ENCODE results near the gene CATSPERD.

- TF ChIP-seq TEAD4 (CRISPR knock-in tag; IDR thresholded peaks at IDR 0.05): no peak
- no peak for TF ChIP-seq JUN (CRISPR knock-in tag; IDR thresholded peaks at IDR 0.05)
- TF ChIP-seq, protein P1, sequence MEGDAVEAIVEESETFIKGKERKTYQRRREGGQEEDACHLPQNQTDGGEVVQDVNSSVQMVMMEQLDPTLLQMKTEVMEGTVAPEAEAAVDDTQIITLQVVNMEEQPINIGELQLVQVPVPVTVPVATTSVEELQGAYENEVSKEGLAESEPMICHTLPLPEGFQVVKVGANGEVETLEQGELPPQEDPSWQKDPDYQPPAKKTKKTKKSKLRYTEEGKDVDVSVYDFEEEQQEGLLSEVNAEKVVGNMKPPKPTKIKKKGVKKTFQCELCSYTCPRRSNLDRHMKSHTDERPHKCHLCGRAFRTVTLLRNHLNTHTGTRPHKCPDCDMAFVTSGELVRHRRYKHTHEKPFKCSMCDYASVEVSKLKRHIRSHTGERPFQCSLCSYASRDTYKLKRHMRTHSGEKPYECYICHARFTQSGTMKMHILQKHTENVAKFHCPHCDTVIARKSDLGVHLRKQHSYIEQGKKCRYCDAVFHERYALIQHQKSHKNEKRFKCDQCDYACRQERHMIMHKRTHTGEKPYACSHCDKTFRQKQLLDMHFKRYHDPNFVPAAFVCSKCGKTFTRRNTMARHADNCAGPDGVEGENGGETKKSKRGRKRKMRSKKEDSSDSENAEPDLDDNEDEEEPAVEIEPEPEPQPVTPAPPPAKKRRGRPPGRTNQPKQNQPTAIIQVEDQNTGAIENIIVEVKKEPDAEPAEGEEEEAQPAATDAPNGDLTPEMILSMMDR (IDR thresholded peaks at IDR 0.05): no peak
- TF ChIP-seq ZNF281 (CRISPR knock-in tag; IDR thresholded peaks at IDR 0.05): no peak
- no peak for TF ChIP-seq NR2C2 (CRISPR knock-in tag; IDR thresholded peaks at IDR 0.05)
- no peak for TF ChIP-seq ZNF671 (CRISPR knock-in tag; IDR thresholded peaks at IDR 0.05)
- TF ChIP-seq GABPB1 (CRISPR knock-in tag; IDR thresholded peaks at IDR 0.05): peak; percentile 45; the same call in 1 of the 2 replicates
- TF ChIP-seq SOX15 (CRISPR knock-in tag; IDR thresholded peaks at IDR 0.05): no peak
- TF ChIP-seq SMAD3 (CRISPR knock-in tag; IDR thresholded peaks at IDR 0.05; ENCODE audit: borderline replicate concordance): no peak
- TF ChIP-seq, protein P2, sequence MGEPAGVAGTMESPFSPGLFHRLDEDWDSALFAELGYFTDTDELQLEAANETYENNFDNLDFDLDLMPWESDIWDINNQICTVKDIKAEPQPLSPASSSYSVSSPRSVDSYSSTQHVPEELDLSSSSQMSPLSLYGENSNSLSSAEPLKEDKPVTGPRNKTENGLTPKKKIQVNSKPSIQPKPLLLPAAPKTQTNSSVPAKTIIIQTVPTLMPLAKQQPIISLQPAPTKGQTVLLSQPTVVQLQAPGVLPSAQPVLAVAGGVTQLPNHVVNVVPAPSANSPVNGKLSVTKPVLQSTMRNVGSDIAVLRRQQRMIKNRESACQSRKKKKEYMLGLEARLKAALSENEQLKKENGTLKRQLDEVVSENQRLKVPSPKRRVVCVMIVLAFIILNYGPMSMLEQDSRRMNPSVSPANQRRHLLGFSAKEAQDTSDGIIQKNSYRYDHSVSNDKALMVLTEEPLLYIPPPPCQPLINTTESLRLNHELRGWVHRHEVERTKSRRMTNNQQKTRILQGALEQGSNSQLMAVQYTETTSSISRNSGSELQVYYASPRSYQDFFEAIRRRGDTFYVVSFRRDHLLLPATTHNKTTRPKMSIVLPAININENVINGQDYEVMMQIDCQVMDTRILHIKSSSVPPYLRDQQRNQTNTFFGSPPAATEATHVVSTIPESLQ (CRISPR knock-in tag; IDR thresholded peaks at IDR 0.05): no peak
- TF ChIP-seq AR (CRISPR knock-in tag; IDR thresholded peaks at IDR 0.05): no peak
Measured at GRCh38 chr19:5826531-5827341, 106.3 kb downstream of the CATSPERD start.
